Subcutaneous adipose tissue (tissue), 4 donors: ENCODE data around the gene SLC2A11. TPM values are rescaled to one million over a fixed set of nuclear protein-coding genes. Genes with fewer than 3 reads are reported as not detected.

Source experiments
- total RNA-seq, 4 donors: library from RNA; depleted of rRNA; stranded (reverse); fragments of >200 nt; gene quantifications; one replicate each; pipeline ENCODE4 v1.1.0, GENCODE V29; 2016
- TF ChIP-seq, protein P1 (sequence below): fragments of 450-650 bp; IDR thresholded peaks from one replicate; pipeline ENCODE4 v1.5.1; 2016; ENCODE audit warnings: low read depth, mild to moderate bottlenecking, control low read depth, antibody characterized with exemption, moderate library complexity

SLC2A11 gene
- total RNA-seq, 4 donors from 2014 or later = 4.8 to 10.2 (median 5.5) TPM

DNA sequence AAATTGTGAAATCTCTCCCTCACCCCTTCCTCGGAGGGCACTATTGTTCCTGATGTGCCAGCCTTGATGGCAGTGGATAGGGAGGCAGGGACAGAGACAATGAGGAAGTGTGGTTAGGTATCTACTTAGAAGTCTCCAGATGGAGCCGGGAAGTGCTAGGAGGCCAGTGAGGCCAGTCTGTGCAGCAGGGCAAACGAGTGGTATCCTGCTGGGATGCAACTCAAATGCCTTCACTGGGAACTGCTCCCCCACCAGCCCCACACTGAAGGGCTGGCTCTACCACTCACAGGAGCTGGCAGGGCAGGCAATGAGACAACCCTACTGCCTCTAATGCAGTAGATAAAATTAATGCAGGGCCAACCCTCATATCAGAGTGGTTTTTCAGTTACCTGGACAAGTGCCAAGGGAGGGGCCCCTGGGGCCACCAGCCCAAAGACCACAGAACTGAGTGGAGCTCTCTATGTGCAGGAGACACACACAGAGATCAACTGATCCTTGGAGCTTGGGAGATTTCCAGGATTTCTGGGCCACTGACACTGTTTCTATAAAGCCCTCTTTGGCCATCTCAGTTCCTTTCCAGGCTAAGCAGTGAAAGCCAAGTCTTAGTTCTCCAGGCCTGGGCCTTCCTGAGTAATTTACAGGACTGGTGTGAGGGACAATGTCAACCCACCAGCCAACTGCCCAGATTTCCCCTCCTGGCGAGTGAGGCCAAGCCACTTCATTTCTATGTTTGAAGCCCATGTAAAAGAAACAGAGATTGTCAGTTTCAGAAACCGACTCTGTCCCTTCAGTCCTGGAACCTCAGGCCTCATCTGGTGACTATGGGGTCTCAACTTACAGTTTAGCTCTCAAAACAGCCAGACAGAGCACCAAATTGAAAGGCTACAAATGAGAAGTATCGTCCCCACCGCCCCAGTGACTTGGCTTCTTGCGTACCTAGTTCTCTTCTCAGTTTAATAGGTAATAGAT lies 40.6 kb downstream of the SLC2A11 start:
- TF ChIP-seq, protein P1, sequence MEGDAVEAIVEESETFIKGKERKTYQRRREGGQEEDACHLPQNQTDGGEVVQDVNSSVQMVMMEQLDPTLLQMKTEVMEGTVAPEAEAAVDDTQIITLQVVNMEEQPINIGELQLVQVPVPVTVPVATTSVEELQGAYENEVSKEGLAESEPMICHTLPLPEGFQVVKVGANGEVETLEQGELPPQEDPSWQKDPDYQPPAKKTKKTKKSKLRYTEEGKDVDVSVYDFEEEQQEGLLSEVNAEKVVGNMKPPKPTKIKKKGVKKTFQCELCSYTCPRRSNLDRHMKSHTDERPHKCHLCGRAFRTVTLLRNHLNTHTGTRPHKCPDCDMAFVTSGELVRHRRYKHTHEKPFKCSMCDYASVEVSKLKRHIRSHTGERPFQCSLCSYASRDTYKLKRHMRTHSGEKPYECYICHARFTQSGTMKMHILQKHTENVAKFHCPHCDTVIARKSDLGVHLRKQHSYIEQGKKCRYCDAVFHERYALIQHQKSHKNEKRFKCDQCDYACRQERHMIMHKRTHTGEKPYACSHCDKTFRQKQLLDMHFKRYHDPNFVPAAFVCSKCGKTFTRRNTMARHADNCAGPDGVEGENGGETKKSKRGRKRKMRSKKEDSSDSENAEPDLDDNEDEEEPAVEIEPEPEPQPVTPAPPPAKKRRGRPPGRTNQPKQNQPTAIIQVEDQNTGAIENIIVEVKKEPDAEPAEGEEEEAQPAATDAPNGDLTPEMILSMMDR = no peak

DNA sequence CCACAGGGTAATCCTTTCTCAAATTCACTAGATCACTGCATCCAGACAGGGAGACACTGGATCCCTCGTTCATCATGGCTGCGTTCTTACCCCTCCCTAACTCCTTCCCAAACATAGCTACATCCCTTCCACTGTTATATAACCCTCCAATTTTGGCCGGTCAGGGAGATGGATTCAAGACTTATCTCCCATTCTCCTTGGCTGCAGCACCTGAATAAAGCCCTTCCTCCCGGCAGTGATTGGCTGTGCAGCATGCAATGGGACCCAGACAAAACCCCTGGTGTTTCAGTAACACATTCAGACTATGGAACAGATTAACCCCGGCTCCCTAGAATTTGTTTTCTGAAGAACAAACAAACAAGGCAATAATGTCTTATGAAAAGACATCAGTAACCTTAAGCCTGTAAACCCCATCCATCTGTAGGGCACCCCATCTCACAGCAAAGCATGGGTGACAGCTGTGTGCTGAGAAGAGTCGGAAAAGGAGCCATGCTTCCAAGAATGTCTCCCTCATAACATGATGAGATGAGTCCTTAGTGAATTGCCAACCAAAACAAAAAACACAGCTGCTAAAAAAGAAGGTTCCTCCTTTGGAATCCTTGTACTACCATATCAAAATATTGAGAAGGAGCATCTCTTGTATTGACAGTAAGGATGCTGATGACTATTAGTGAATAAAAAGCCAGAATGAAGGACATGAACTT lies 41.5 kb downstream of the SLC2A11 start:
- TF ChIP-seq, protein P1 = no peak

DNA sequence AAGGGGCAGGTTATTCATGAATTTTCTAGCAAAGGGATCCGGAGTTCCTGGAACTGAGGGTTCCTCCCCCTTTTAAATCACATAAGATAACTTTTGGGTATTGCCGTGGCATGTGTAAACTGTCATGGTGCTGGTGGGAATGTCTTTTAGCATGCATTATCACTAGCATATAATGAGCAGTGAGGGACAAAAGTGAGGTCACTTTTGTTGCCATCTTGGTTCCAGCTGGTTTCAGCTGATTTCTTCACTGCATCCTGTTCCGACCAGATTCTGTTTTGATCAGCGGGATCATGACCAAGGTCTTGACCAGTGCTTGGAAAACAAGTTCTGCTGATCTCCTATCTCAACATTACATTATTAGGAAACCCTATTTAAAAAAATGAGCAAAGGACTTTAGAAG lies 43.9 kb downstream of the SLC2A11 start:
- TF ChIP-seq, protein P1 = no peak

DNA sequence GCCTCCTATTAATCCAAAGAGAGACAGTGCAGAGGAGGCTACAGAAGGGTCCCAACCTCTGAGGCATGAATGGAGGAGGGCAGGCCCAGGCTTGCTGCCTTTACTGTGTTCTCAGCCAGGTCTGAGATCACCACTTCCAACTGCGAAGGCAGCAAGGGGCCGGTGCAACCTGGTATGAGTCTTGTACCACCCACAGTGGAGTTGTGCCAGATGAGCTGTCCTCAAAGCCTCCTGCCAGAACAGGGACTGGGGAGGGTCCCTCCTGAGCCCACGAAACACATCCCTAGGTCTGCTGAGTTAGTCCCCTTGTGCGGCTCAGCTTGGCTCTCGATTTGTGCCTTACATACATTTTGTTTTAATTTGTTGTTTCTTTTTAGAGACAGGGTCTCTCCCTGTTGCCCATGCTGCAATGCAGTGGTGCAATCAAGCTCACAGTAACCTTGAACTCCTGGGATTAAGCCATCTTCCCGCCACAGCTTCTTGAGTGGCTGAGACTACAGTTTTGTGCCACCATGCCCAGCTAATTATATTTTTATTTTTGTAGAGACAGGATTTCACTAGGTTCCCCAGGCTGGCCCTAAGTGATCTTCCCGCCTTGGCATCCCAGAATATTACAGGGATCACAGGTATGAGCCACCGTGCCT lies 45.8 kb downstream of the SLC2A11 start:
- TF ChIP-seq, protein P1 = no peak

DNA sequence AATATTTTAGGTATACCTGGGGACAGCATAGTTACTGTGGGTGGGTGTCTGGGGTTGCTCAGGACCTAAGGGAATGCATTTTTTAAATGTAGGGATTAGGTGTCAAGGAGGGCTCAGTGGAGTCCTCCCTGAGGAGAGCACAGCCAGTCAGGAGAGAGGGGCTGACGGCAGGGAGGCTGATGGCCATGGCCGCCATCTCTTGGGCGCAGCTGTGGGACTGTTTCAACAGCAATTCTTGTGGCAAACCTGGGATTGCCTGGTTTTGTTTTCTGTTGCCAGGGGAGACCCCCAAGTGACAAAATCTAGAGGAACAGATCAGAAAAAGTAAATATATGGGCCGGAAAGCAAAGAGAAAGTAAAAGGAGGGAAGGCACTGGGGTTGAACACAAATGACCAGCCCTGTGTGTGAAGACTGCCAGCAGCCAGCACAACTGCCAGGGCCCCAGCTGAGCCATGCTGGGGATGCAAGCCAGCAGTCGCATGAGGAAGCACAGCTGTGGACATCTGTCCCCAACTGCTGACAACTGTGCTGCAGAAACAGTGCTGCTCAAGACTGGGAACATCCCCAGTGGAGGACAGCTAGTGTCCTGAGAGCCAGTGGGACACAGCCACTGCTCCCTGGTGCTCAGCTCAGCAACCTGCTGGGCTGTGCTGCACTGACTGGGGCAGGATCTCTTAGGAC lies 47.0 kb downstream of the SLC2A11 start:
- TF ChIP-seq, protein P1 = no peak

DNA sequence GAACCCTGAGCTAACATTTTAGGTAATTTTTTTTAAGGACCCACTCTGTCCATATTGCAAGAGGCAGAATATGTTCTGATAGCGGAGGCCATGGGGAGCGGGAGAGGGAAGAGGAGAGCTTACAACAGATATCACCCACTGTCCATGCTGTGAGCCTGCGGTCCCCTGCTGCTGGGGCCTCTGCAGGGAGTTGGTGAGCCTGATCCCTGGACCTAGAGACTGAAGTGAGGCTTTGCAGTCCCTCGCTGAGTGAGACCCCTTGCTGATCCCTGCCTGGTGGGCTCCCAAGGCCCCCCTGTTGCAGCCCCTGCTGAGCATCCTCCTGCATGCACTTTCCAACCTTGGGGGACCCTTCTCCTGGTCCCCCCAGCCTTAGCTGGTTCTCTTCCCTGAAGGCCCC lies 49.0 kb downstream of the SLC2A11 start:
- TF ChIP-seq, protein P1 = no peak
